HepG2 (cell line): ENCODE measurements around the gene INPP5K. TPM values are rescaled to one million over a fixed set of nuclear protein-coding genes. Genes with fewer than 3 reads are reported as not detected.

ENCODE experiments used
- ATAC-seq: fragments of 200-7000 bp; cut with Tn5 transposase; 3 replicates; pipeline ENCODE4 v1.9.1; 2020; ENCODE audit warnings: mild to moderate bottlenecking, moderate library complexity
- BruUV-seq: library from RNA; stranded (reverse); fragments of 400-500 nt; replicated peaks from 2 replicates; lab custom pipeline; 2021; lab: Mats Ljungman, UMichigan
- CTCF ChIA-PET: fragments of 300-600 bp; formaldehyde crosslinking; extraction: SDS; loops from one replicate; lab custom pipeline; 2021; ENCODE audit warnings: low total read pairs, inconsistent platforms, low intra/inter-chr PET ratio; lab: Yijun Ruan, JAX
- POLR2A ChIA-PET: fragments of 350-600 bp; sonication (Branson Sonifier 250); formaldehyde crosslinking; loops from one replicate; lab custom pipeline; 2020; ENCODE audit warnings: antibody characterized with exemption, inconsistent platforms; lab: Yijun Ruan, JAX
- DNase-seq: peaks from one replicate; pipeline ENCODE4 v3.0.0-alpha.2; 2015; ENCODE audit warnings: low spot score
- FAIRE-seq: peaks from 3 replicates; lab custom pipeline; 2011; peaks lifted over from hg19 to GRCh38; lab: Jason Lieb, UNC
- H2AFZ ChIP-seq: one replicate; pipeline ENCODE4 v1.6.1; 2011; ENCODE audit warnings: low read length, inconsistent platforms
- H3K27ac ChIP-seq: fragments of 300-600 bp; 3 replicates; pipeline ENCODE4 v1.8.0; 2011; ENCODE audit warnings: mixed run types, mild to moderate bottlenecking, mixed read lengths, low read length, inconsistent platforms; ENCODE audit not compliant: insufficient read depth; ENCODE audit errors: extremely low read length
- H3K27me3 ChIP-seq, 2 experiments: fragments of 200-600 bp in 1 of 2; 2 replicates in 1 of 2; 3 replicates in 1 of 2; pipeline versions ENCODE4 v1.6.0 to v1.8.0; 2011; ENCODE audit warnings: low read length in 2 of 2, mild to moderate bottlenecking in 2 of 2, moderate library complexity in 2 of 2, inconsistent platforms in 1 of 2; ENCODE audit not compliant: insufficient read depth in 2 of 2, control insufficient read depth in 1 of 2
- H3K36me3 ChIP-seq, 2 experiments: fragments of 200-600 bp in 1 of 2; replicated peaks in 1 of 2; 2 replicates in 1 of 2; 3 replicates in 1 of 2; pipeline versions ENCODE4 v1.5.1 to v1.8.0; 2011; ENCODE audit warnings: low read length in 2 of 2, inconsistent platforms in 1 of 2; ENCODE audit not compliant: insufficient read depth in 2 of 2, control insufficient read depth in 1 of 2
- H3K4me1 ChIP-seq: 2 replicates; pipeline ENCODE4 v1.5.1; 2012; ENCODE audit warnings: low read length, inconsistent platforms; ENCODE audit not compliant: insufficient read depth
- H3K4me2 ChIP-seq: 2 replicates; pipeline ENCODE4 v1.6.0; 2011; ENCODE audit warnings: low read depth, low read length, inconsistent platforms
- H3K4me3 ChIP-seq, 3 experiments: fragments of 200-600 bp in 1 of 3; sonication (generic), shearing (Covaris generic) in 1 of 3; replicated peaks in 1 of 3; 2 replicates each; pipeline ENCODE4 v1.5.1; 2011 to 2016; ENCODE audit warnings: low read length in 3 of 3, inconsistent platforms in 2 of 3, low read depth in 2 of 3, mild to moderate bottlenecking in 2 of 3, control low read depth in 1 of 3, mixed read lengths in 1 of 3; ENCODE audit not compliant: insufficient read depth in 1 of 3
- H3K79me2 ChIP-seq: one replicate; pipeline ENCODE4 v1.6.1; 2011; ENCODE audit warnings: low read length, inconsistent platforms; ENCODE audit not compliant: insufficient read depth
- H3K9ac ChIP-seq: 2 replicates; pipeline ENCODE4 v1.6.0; 2011; ENCODE audit warnings: mild to moderate bottlenecking, low read depth, low read length, inconsistent platforms; ENCODE audit not compliant: insufficient read depth
- H3K9me3 ChIP-seq: 2 replicates; pipeline ENCODE4 v1.5.1; 2012; ENCODE audit warnings: mild to moderate bottlenecking, low read length
- H4K20me1 ChIP-seq: 2 replicates; pipeline ENCODE4 v1.6.0; 2011; ENCODE audit warnings: inconsistent platforms, mild to moderate bottlenecking, low read length, moderate library complexity; ENCODE audit not compliant: insufficient read depth
- CEBPB ChIP-seq: IDR thresholded peaks from 2 replicates; pipeline ENCODE4 v1.6.1; 2011; ENCODE audit warnings: low read depth, low read length, improper control_type of control experiment, borderline replicate concordance
- ELF3 ChIP-seq: IDR thresholded peaks from 2 replicates; pipeline ENCODE4 v1.6.1; 2016; ENCODE audit warnings: missing genetic modification reagents, missing compliant biosample characterization
- MZF1 ChIP-seq: sonication (generic); formaldehyde crosslinking; IDR thresholded peaks from 2 replicates; pipeline ENCODE4 v1.8.1; 2023; ENCODE audit warnings: mild to moderate bottlenecking, missing genetic modification reagents, borderline replicate concordance
- NFIB ChIP-seq: sonication (generic); formaldehyde crosslinking; IDR thresholded peaks from 2 replicates; pipeline ENCODE4 v1.9.0; 2021; ENCODE audit warnings: missing genetic modification reagents, mild to moderate bottlenecking, borderline replicate concordance
- RFX5 ChIP-seq: IDR thresholded peaks from 2 replicates; pipeline ENCODE4 v1.6.1; 2011; ENCODE audit warnings: low read depth, low read length, improper control_type of control experiment
- SCMH1 ChIP-seq: sonication (generic); formaldehyde crosslinking; IDR thresholded peaks from 2 replicates; pipeline ENCODE4 v1.9.0; 2021; ENCODE audit warnings: missing genetic modification reagents, mild to moderate bottlenecking, borderline replicate concordance
- SOX13 ChIP-seq, 3 experiments: fragments of 450-650 bp in 1 of 3; sonication (generic) in 1 of 3; formaldehyde crosslinking in 1 of 3; IDR thresholded peaks in 2 of 3; conservative IDR thresholded peaks in 1 of 3; 2 replicates each; pipeline versions ENCODE4 v1.5.0 to v1.6.1; 2016 to 2020; ENCODE audit warnings: antibody characterized with exemption in 1 of 3, mild to moderate bottlenecking in 1 of 3, missing compliant biosample characterization in 1 of 3, missing genetic modification reagents in 1 of 3, moderate library complexity in 1 of 3
- ZBTB1 ChIP-seq: sonication (generic); formaldehyde crosslinking; IDR thresholded peaks from 2 replicates; pipeline ENCODE4 v1.4.0; 2020; ENCODE audit warnings: missing genetic modification reagents, borderline replicate concordance
- ZBTB39 ChIP-seq: sonication (generic); formaldehyde crosslinking; IDR thresholded peaks from 2 replicates; pipeline ENCODE4 v1.5.0; 2020; ENCODE audit warnings: missing genetic modification reagents
- ZKSCAN5 ChIP-seq: sonication (generic); formaldehyde crosslinking; IDR thresholded peaks from 2 replicates; pipeline ENCODE4 v1.5.1; 2020; ENCODE audit warnings: mild to moderate bottlenecking, missing genetic modification reagents
- WGBS: methylation state at CpG from one replicate; pipeline ENCODE4 v1.1.6; 2017; ENCODE audit warnings: low lambda C conversion rate; 5-methylcytosine and 5-hydroxymethylcytosine counted together
- in situ Hi-C: cut with HindIII; loops from 2 replicates; pipeline ENCODE4 v1.10.0; 2017; ENCODE audit warnings: low pct_unique_long_range_greater_than_20kb; ENCODE audit not compliant: extremely low pct_ligation_motif_present
- intact Hi-C: fragments of 100-400 bp; cut with micrococcal nuclease; formaldehyde crosslinking; loops from one replicate; pipeline ENCODE4 v1.10.0; 2022; ENCODE audit not compliant: unreplicated experiment
- polyA plus RNA-seq, 8 experiments: library from polyadenylated mRNA; depleted of rRNA in 3 of 8; stranded (reverse) in 7 of 8; unstranded in 1 of 8; fragments of >200 nt; fragmentation: Illumina TruSeq in 4 of 8; extraction: Trizol in 4 of 8; gene quantifications; 2 replicates each; pipeline versions ENCODE4 v1.2.1 to v1.2.3, GENCODE V29; 2011 to 2016; ENCODE audit warnings: low read depth in 4 of 8, missing spikeins in 1 of 8, mixed read lengths in 1 of 8; ENCODE audit not compliant: insufficient read depth in 1 of 8
- total RNA-seq, 5 experiments: library from RNA; depleted of rRNA; stranded (reverse); fragments of >200 nt; fragmentation: Illumina TruSeq; extraction: Trizol; gene quantifications; 2 replicates each; pipeline ENCODE4 v1.2.3, GENCODE V29; 2016; ENCODE audit warnings: low read depth in 1 of 5
- TF ChIP-seq, protein P1 (sequence below): sonication (generic); formaldehyde crosslinking; IDR thresholded peaks from 2 replicates; pipeline ENCODE4 v1.4.0; 2020; ENCODE audit warnings: missing genetic modification reagents
- TF ChIP-seq, protein P2 (sequence below): conservative IDR thresholded peaks from 2 replicates; pipeline ENCODE4 v1.6.1; 2018; ENCODE audit warnings: missing genetic modification reagents
- TF ChIP-seq, protein P3 (sequence below): sonication (generic); formaldehyde crosslinking; IDR thresholded peaks from 2 replicates; pipeline ENCODE4 v1.5.0; 2020; ENCODE audit warnings: mild to moderate bottlenecking, missing genetic modification reagents, borderline replicate concordance

The INPP5K gene
- total and polyA plus RNA-seq, 2 of the 13 experiments (the other 11 are each of a cell fraction or from before 2014, with no cell fraction given) = 4.8 to 9.6 TPM

DNA sequence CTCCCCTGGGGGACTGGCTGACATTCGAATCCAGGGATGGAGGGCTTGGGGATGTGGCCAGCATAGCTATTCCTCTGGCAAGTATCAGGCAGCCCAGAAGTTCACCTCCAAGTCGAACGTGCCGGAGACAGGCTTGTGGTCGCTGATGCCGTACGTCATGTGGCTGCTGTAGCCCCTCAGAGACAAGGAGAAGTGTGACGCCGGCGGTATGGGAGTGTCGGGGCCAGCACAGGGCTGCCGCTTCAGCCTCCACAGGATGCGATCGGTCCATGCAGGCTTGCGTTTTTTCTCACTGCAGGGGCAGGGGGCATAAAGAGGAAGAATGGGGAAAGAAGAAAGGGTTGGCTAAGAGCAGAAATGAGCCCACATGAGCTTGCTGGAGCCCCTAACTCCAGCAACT lies 18.6 kb downstream of the INPP5K start:
- Histone ChIP-seq H3K27ac (no peak overlapping the region), H3K4me3 (no peak overlapping the region), H3K36me3 (no peaks in the 10 kb centered on the region), H3K9ac (no peak overlapping the region), H2AFZ (no peak overlapping the region), H3K79me2 (no peaks in the 10 kb centered on the region), H3K4me2 (no peak overlapping the region), H4K20me1 (no peaks in the 10 kb centered on the region), H3K9me3 (no peaks in the 10 kb centered on the region), H3K27me3 (no peaks in the 10 kb centered on the region; a peak in 1 of 5 replicates), H3K4me1 (peaks cover 4% of the 10 kb centered on the region)
- no peak for ATAC-seq
- in situ Hi-C loops = no loop called here
- FAIRE-seq = no peak
- no TSS peak for BruUV-seq
- TF ChIP-seq ELF3 = no peak
- TF ChIP-seq, protein P1, sequence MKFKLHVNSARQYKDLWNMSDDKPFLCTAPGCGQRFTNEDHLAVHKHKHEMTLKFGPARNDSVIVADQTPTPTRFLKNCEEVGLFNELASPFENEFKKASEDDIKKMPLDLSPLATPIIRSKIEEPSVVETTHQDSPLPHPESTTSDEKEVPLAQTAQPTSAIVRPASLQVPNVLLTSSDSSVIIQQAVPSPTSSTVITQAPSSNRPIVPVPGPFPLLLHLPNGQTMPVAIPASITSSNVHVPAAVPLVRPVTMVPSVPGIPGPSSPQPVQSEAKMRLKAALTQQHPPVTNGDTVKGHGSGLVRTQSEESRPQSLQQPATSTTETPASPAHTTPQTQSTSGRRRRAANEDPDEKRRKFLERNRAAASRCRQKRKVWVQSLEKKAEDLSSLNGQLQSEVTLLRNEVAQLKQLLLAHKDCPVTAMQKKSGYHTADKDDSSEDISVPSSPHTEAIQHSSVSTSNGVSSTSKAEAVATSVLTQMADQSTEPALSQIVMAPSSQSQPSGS (CRISPR knock-in tag) = no peak
- no peak for TF ChIP-seq CEBPB
- TF ChIP-seq SCMH1 (CRISPR knock-in tag) = no peak
- TF ChIP-seq, protein P2, sequence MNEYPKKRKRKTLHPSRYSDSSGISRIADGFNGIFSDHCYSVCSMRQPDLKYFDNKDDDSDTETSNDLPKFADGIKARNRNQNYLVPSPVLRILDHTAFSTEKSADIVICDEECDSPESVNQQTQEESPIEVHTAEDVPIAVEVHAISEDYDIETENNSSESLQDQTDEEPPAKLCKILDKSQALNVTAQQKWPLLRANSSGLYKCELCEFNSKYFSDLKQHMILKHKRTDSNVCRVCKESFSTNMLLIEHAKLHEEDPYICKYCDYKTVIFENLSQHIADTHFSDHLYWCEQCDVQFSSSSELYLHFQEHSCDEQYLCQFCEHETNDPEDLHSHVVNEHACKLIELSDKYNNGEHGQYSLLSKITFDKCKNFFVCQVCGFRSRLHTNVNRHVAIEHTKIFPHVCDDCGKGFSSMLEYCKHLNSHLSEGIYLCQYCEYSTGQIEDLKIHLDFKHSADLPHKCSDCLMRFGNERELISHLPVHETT (CRISPR knock-in tag) = no peak
- TF ChIP-seq RFX5 = no peak
- TF ChIP-seq, protein P3, sequence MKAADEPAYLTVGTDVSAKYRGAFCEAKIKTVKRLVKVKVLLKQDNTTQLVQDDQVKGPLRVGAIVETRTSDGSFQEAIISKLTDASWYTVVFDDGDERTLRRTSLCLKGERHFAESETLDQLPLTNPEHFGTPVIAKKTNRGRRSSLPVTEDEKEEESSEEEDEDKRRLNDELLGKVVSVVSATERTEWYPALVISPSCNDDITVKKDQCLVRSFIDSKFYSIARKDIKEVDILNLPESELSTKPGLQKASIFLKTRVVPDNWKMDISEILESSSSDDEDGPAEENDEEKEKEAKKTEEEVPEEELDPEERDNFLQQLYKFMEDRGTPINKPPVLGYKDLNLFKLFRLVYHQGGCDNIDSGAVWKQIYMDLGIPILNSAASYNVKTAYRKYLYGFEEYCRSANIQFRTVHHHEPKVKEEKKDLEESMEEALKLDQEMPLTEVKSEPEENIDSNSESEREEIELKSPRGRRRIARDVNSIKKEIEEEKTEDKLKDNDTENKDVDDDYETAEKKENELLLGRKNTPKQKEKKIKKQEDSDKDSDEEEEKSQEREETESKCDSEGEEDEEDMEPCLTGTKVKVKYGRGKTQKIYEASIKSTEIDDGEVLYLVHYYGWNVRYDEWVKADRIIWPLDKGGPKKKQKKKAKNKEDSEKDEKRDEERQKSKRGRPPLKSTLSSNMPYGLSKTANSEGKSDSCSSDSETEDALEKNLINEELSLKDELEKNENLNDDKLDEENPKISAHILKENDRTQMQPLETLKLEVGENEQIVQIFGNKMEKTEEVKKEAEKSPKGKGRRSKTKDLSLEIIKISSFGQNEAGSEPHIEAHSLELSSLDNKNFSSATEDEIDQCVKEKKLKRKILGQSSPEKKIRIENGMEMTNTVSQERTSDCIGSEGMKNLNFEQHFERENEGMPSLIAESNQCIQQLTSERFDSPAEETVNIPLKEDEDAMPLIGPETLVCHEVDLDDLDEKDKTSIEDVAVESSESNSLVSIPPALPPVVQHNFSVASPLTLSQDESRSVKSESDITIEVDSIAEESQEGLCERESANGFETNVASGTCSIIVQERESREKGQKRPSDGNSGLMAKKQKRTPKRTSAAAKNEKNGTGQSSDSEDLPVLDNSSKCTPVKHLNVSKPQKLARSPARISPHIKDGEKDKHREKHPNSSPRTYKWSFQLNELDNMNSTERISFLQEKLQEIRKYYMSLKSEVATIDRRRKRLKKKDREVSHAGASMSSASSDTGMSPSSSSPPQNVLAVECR (CRISPR knock-in tag) = no peak
- TF ChIP-seq ZKSCAN5 (CRISPR knock-in tag) = no peak
- TF ChIP-seq ZBTB39 = no peak
- no peak for TF ChIP-seq NFIB
- no peak for TF ChIP-seq SOX13 (IDR thresholded peaks at IDR 0.05)
- TF ChIP-seq SOX13 (CRISPR knock-in tag; conservative IDR thresholded peaks at IDR 0.05 in 1 of 2, IDR thresholded peaks at IDR 0.05 in 1 of 2) = no peak
- no peak for TF ChIP-seq MZF1
- TF ChIP-seq ZBTB1 = no peak
- POLR2A ChIA-PET = no interaction called here
- intact Hi-C loops = no loop called here
- DNase-seq = no peak
- WGBS = 88% methylated on average over 15 of the region's 15 CpGs
- CTCF ChIA-PET = no interaction called here
